ENCODE measurements around the gene PTTG1IP2. TPM values are rescaled to one million over a fixed set of nuclear protein-coding genes. Genes with fewer than 3 reads are reported as not detected.
A peak's percentile ranks its signal among the peaks of the same experiment; 100 is the strongest.

PTTG1IP2 gene
- polyA plus RNA-seq, 4 donors, result not detected

GRCh38 chr7:90465816-90466215, 3.6 kb upstream of the PTTG1IP2 start:
- DNase-seq (no peak), FAIRE-seq (no peak)
- no peaks in the 10 kb centered on the region for H3K27me3 ChIP-seq (ENCODE audit: control insufficient read depth in 3 of 3, insufficient read depth in 3 of 3, low read length in 3 of 3)
- no peak overlapping the region for H3K27ac ChIP-seq (ENCODE audit: low read depth in 1 of 3, low read length in 2 of 3)
- H3K4me3 ChIP-seq (ENCODE audit: low read depth in 1 of 3, low read length in 3 of 3), result no peak overlapping the region
- no peaks in the 10 kb centered on the region for H3K36me3 ChIP-seq (ENCODE audit: control insufficient read depth in 3 of 3, insufficient read depth in 2 of 3, low read depth in 1 of 3, low read length in 3 of 3)
- H3K9me3 ChIP-seq (ENCODE audit: control insufficient read depth in 2 of 2, insufficient read depth in 1 of 2, low read depth in 1 of 2, low read length in 1 of 2), result peaks cover 0 to 12% of the 10 kb centered on the region in 2 donors
- peaks cover 0 to 9% (median 0%) of the 10 kb centered on the region in 3 donors for H3K4me1 ChIP-seq (ENCODE audit: control insufficient read depth in 3 of 3, insufficient read depth in 2 of 3, low read depth in 1 of 3, low read length in 2 of 3)

DNA sequence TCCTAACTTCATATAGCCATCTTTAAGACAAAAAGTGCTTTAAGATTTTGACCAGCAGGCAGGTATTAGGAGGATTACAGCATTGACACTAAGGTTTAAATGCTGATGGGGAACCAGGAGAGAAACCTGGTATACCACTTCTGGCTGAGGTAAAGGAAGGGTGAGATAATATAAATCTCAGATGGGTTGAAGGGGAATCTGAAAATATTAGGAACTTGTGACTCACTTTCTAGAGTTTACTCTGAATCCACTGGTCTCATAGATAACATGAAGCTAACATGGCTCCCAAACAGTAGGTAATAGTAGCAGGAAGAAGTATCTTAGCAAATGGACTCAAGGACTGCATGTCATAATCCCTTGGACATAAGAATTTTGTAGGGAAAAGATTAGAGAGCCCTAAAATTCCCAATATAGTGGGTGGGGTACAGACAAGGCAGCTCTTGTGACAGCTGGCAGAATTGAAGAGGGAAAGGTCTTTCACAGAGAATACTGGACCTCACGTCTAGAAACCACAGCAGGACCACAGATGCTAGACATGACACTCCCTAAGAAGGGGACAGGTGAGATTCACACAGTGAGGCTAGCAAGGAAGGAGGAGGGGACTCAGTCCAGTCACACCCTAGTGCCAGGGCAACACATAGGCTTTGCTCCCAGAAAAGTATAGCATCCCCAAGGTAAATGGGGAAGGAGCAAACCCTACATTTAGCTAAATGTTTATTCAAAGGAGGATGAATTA, 3.5 kb downstream of the PTTG1IP2 start:
- H3K4me3 ChIP-seq (ENCODE audit: low read depth in 1 of 3, low read length in 3 of 3), result no peak overlapping the region
- WGBS, 3 donors, result 46 to 81% (median 79%) methylated on average over 1 of the region's 1 CpG
- no peaks in the 10 kb centered on the region for H3K4me1 ChIP-seq (ENCODE audit: control insufficient read depth in 3 of 3, insufficient read depth in 2 of 3, low read depth in 1 of 3, low read length in 2 of 3)
- no peaks in the 10 kb centered on the region for H3K9me3 ChIP-seq (ENCODE audit: control insufficient read depth in 2 of 2, insufficient read depth in 1 of 2, low read depth in 1 of 2, low read length in 1 of 2)
- H3K27ac ChIP-seq (ENCODE audit: low read depth in 1 of 3, low read length in 2 of 3), result peak overlapping the region in 1 of 3 donors; percentile 16
- no peaks in the 10 kb centered on the region for H3K27me3 ChIP-seq (ENCODE audit: control insufficient read depth in 3 of 3, insufficient read depth in 3 of 3, low read length in 3 of 3)
- no peak for FAIRE-seq
- no peak for DNase-seq
- no peaks in the 10 kb centered on the region for H3K36me3 ChIP-seq (ENCODE audit: control insufficient read depth in 3 of 3, insufficient read depth in 2 of 3, low read depth in 1 of 3, low read length in 3 of 3)

GRCh38 chr7:90473814-90474213, 4.4 kb downstream of the PTTG1IP2 start:
- no peaks in the 10 kb centered on the region for H3K27me3 ChIP-seq (ENCODE audit: control insufficient read depth in 3 of 3, insufficient read depth in 3 of 3, low read length in 3 of 3)
- FAIRE-seq (no peak), DNase-seq (peak in 1 of 2 donors; percentile 51)
- no peaks in the 10 kb centered on the region for H3K9me3 ChIP-seq (ENCODE audit: control insufficient read depth in 2 of 2, insufficient read depth in 1 of 2, low read depth in 1 of 2, low read length in 1 of 2)
- peak overlapping the region in 1 of 3 donors; percentile 16 for H3K27ac ChIP-seq (ENCODE audit: low read depth in 1 of 3, low read length in 2 of 3)
- H3K36me3 ChIP-seq (ENCODE audit: control insufficient read depth in 3 of 3, insufficient read depth in 2 of 3, low read depth in 1 of 3, low read length in 3 of 3), result no peaks in the 10 kb centered on the region
- H3K4me1 ChIP-seq (ENCODE audit: control insufficient read depth in 3 of 3, insufficient read depth in 2 of 3, low read depth in 1 of 3, low read length in 2 of 3), result no peaks in the 10 kb centered on the region
- no peak overlapping the region for H3K4me3 ChIP-seq (ENCODE audit: low read depth in 1 of 3, low read length in 3 of 3)

GRCh38 chr7:90474284-90475210, 5.1 kb downstream of the PTTG1IP2 start:
- no peak for FAIRE-seq
- peak in 1 of 2 donors; percentile 16 for DNase-seq
- H3K27me3 ChIP-seq (ENCODE audit: control insufficient read depth in 3 of 3, insufficient read depth in 3 of 3, low read length in 3 of 3), result no peaks in the 10 kb centered on the region

DNA sequence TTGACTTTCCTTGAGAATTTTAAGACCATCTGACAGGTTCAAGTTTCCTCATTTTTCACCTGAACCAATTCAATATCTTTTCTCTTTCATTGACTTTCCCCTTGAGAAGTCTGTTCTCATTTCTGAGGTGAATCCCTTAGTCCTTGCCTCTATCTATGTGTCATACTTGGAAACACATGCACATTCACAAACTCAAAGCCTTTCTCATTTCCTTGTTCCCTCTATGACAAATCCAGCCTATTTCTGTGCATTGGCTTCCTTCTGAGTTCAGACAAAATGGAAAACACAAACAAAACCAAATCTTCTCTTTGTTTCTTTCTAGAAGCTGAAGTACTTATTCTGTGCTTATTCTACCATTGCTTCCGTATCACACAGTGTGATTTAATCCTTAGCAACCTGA, 13.8 kb downstream of the PTTG1IP2 start:
- no peak overlapping the region for H3K4me3 ChIP-seq (ENCODE audit: low read depth in 1 of 3, low read length in 3 of 3)
- FAIRE-seq, result no peak

More at GRCh38 chr7:90474284-90475210, 5.1 kb downstream of the PTTG1IP2 start:
- Histone ChIP-seq H3K4me1 (ENCODE audit: control insufficient read depth in 3 of 3, insufficient read depth in 2 of 3, low read depth in 1 of 3, low read length in 2 of 3) (no peaks in the 10 kb centered on the region), H3K9me3 (ENCODE audit: control insufficient read depth in 2 of 2, insufficient read depth in 1 of 2, low read depth in 1 of 2, low read length in 1 of 2) (no peaks in the 10 kb centered on the region), H3K4me3 (ENCODE audit: low read depth in 1 of 3, low read length in 3 of 3) (no peak overlapping the region), H3K36me3 (ENCODE audit: control insufficient read depth in 3 of 3, insufficient read depth in 2 of 3, low read depth in 1 of 3, low read length in 3 of 3) (no peaks in the 10 kb centered on the region), H3K27ac (ENCODE audit: low read depth in 1 of 3, low read length in 2 of 3) (no peak overlapping the region)
- 62 to 70% (median 66%) methylated on average over 2 of the region's 2 CpGs for WGBS, 3 donors

DNA sequence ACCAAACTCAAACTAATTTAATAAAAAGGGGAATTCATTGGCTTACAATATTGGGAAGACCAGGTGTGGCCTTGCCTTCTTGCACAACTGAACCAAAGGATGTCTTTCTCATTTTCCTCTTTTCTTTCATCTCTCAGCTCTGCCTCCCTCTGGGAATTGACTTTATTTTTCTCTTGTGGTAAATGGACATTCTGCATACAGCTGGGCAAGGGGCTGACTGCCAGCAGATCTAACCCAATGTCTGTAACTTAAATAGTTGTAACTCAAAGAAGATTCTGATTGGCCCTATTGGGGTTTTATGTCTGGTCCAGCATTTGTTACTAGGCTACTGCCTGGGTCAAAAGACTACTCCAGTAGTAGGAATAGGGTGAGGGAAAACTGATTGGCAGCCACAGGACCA, 15.3 kb downstream of the PTTG1IP2 start:
- no peaks in the 10 kb centered on the region for H3K27me3 ChIP-seq (ENCODE audit: control insufficient read depth in 3 of 3, insufficient read depth in 3 of 3, low read length in 3 of 3)
- FAIRE-seq (no peak), DNase-seq (no peak)
- no peaks in the 10 kb centered on the region for H3K4me1 ChIP-seq (ENCODE audit: control insufficient read depth in 3 of 3, insufficient read depth in 2 of 3, low read depth in 1 of 3, low read length in 2 of 3)
- no peak overlapping the region for H3K4me3 ChIP-seq (ENCODE audit: low read depth in 1 of 3, low read length in 3 of 3)
- H3K9me3 ChIP-seq (ENCODE audit: control insufficient read depth in 2 of 2, insufficient read depth in 1 of 2, low read depth in 1 of 2, low read length in 1 of 2), result no peaks in the 10 kb centered on the region
- no peaks in the 10 kb centered on the region for H3K36me3 ChIP-seq (ENCODE audit: control insufficient read depth in 3 of 3, insufficient read depth in 2 of 3, low read depth in 1 of 3, low read length in 3 of 3)
- no peak overlapping the region for H3K27ac ChIP-seq (ENCODE audit: low read depth in 1 of 3, low read length in 2 of 3)

More for the DNA sequence above, 13.8 kb downstream of the PTTG1IP2 start:
- no peaks in the 10 kb centered on the region for H3K36me3 ChIP-seq (ENCODE audit: control insufficient read depth in 3 of 3, insufficient read depth in 2 of 3, low read depth in 1 of 3, low read length in 3 of 3)
- 77 to 98% (median 91%) methylated on average over 1 of the region's 1 CpG for WGBS, 3 donors
- no peaks in the 10 kb centered on the region for H3K4me1 ChIP-seq (ENCODE audit: control insufficient read depth in 3 of 3, insufficient read depth in 2 of 3, low read depth in 1 of 3, low read length in 2 of 3)
- H3K27me3 ChIP-seq (ENCODE audit: control insufficient read depth in 3 of 3, insufficient read depth in 3 of 3, low read length in 3 of 3), result no peaks in the 10 kb centered on the region
- no peak overlapping the region for H3K27ac ChIP-seq (ENCODE audit: low read depth in 1 of 3, low read length in 2 of 3)
- H3K9me3 ChIP-seq (ENCODE audit: control insufficient read depth in 2 of 2, insufficient read depth in 1 of 2, low read depth in 1 of 2, low read length in 1 of 2), result no peaks in the 10 kb centered on the region
- DNase-seq, result no peak

GRCh38 chr7:90485734-90486316, 16.4 kb downstream of the PTTG1IP2 start:
- FAIRE-seq, result no peak

GRCh38 chr7:90487808-90488207, 18.4 kb downstream of the PTTG1IP2 start:
- Histone ChIP-seq H3K4me1 (ENCODE audit: control insufficient read depth in 3 of 3, insufficient read depth in 2 of 3, low read depth in 1 of 3, low read length in 2 of 3) (no peaks in the 10 kb centered on the region), H3K36me3 (ENCODE audit: control insufficient read depth in 3 of 3, insufficient read depth in 2 of 3, low read depth in 1 of 3, low read length in 3 of 3) (no peaks in the 10 kb centered on the region), H3K27me3 (ENCODE audit: control insufficient read depth in 3 of 3, insufficient read depth in 3 of 3, low read length in 3 of 3) (no peaks in the 10 kb centered on the region), H3K27ac (ENCODE audit: low read depth in 1 of 3, low read length in 2 of 3) (no peak overlapping the region), H3K4me3 (ENCODE audit: low read depth in 1 of 3, low read length in 3 of 3) (no peak overlapping the region), H3K9me3 (ENCODE audit: control insufficient read depth in 2 of 2, insufficient read depth in 1 of 2, low read depth in 1 of 2, low read length in 1 of 2) (no peaks in the 10 kb centered on the region)
- 10 to 47% (median 33%) methylated on average over 2 of the region's 2 CpGs for WGBS, 3 donors
- FAIRE-seq (no peak), DNase-seq (no peak)

More at GRCh38 chr7:90485734-90486316, 16.4 kb downstream of the PTTG1IP2 start:
- WGBS, 3 donors, result 78 to 83% (median 80%) methylated on average over 6 of the region's 6 CpGs
- DNase-seq, result no peak
- H3K27me3 ChIP-seq (ENCODE audit: control insufficient read depth in 3 of 3, insufficient read depth in 3 of 3, low read length in 3 of 3), result no peaks in the 10 kb centered on the region
- H3K9me3 ChIP-seq (ENCODE audit: control insufficient read depth in 2 of 2, insufficient read depth in 1 of 2, low read depth in 1 of 2, low read length in 1 of 2), result no peaks in the 10 kb centered on the region
- H3K4me1 ChIP-seq (ENCODE audit: control insufficient read depth in 3 of 3, insufficient read depth in 2 of 3, low read depth in 1 of 3, low read length in 2 of 3), result no peaks in the 10 kb centered on the region
- no peaks in the 10 kb centered on the region for H3K36me3 ChIP-seq (ENCODE audit: control insufficient read depth in 3 of 3, insufficient read depth in 2 of 3, low read depth in 1 of 3, low read length in 3 of 3)
- no peak overlapping the region for H3K27ac ChIP-seq (ENCODE audit: low read depth in 1 of 3, low read length in 2 of 3)
- no peak overlapping the region for H3K4me3 ChIP-seq (ENCODE audit: low read depth in 1 of 3, low read length in 3 of 3)

Measured in small intestine (tissue), 7 donors.